Measurements from ENCODE around the gene ABHD16A.
A peak's percentile ranks its signal among the peaks of the same experiment; 100 is the strongest.

Gene ABHD16A

DNA sequence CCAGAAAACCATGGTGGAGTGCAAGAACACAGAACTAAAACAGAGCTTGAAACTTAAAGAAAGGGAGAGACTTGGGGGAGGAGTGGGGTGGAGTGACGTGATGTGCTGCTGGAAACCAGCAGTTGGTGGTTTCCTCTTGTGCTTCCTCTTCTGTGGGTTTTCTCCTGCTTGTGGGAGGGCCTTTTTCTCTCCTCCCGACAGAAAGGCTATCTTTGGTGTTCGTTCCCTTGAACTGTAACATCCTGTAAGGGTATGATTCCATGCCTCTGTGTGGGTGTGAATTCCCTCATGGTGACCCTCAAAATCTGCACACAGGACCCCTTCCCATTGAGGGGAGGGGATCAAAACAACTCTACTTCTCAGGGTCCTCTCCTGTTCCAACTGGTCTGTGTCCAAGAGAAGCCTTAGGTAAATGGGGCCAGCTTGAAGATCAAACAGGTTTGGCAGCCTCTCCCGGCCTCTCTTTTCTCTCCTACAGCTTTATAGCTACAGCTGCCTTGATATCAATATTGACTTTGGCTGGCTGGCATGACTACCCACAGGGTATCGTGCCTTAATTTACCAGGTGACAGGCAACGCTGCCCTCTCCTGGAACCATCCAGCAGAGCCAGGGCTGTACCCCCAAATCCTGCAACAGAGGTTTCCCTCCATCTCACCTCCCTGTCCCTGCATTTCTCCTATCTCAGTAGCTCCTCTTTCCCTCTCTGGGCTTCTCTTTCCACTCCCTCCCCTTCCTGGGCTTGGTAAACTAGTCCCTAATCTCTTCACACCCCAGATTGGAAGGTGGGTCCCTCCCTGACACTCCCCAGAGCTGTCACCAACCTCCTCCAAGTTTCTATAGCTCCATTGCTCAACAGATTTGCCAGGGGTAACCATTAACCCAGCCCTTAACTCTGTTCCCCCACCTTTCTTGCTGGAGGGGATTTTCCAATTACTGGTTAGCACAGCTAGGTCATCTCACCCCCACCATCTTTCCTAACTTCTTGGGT lies 35.2 kb upstream of the ABHD16A start:
- no peaks in the 10 kb centered on the region for H3K27me3 ChIP-seq (ENCODE audit: control insufficient read depth in 1 of 2, insufficient read depth in 2 of 2, low read length in 2 of 2)
- peak overlapping the region; percentile 25 for H3K27ac ChIP-seq (ENCODE audit: low read depth, low read length)
- peaks cover 29% of the 10 kb centered on the region for H3K4me1 ChIP-seq (ENCODE audit: insufficient read depth, low read length)
- H3K9me3 ChIP-seq (ENCODE audit: low read length), result no peaks in the 10 kb centered on the region
- H3K4me3 ChIP-seq (ENCODE audit: low read depth in 1 of 2, low read length in 2 of 2), result no peak overlapping the region
- peaks cover 11% of the 10 kb centered on the region for H3K36me3 ChIP-seq (ENCODE audit: insufficient read depth, low read length)
- H3K9ac ChIP-seq (ENCODE audit: low read length), result no peak overlapping the region

DNA sequence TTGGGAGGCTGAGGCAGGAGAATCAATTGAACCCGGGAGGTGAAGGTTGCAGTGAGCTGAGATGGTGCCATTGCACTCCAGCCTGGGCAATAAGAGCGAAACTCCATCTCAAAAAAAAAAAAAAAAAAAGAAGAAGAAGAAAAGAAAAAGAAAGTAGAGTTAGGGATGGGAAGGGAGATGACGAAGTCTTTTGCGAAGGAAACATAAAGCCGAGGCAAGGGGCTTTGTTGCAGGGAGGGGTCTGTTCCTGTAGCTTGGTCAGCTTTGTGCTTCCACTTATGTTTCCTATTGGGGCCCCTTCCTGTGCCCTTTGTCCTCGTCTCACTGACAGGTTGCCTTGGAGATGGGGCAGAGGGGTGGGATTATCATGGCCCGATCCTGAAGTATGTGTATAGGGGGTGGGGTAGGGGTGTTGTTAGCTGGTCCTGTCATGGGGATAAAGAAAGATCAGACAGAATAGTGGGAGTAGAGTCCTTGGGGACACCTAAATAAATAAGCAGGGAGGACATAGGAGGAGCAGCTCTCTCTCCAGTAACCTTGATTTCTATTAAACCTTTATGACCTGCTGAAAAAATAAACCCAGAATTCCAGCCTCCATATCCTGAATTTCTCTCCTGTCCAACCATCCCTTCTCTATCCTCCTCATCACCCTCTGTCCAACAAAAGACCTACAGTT lies 34.3 kb upstream of the ABHD16A start:
- Histone ChIP-seq H3K9me3 (ENCODE audit: low read length) (no peaks in the 10 kb centered on the region), H3K36me3 (ENCODE audit: insufficient read depth, low read length) (peaks cover 17% of the 10 kb centered on the region), H3K4me1 (ENCODE audit: insufficient read depth, low read length) (peaks cover 29% of the 10 kb centered on the region), H3K9ac (ENCODE audit: low read length) (no peak overlapping the region), H3K27me3 (ENCODE audit: control insufficient read depth in 1 of 2, insufficient read depth in 2 of 2, low read length in 2 of 2) (no peaks in the 10 kb centered on the region), H3K4me3 (ENCODE audit: low read depth in 1 of 2, low read length in 2 of 2) (no peak overlapping the region), H3K27ac (ENCODE audit: low read depth, low read length) (peak overlapping the region; percentile 25)

DNA sequence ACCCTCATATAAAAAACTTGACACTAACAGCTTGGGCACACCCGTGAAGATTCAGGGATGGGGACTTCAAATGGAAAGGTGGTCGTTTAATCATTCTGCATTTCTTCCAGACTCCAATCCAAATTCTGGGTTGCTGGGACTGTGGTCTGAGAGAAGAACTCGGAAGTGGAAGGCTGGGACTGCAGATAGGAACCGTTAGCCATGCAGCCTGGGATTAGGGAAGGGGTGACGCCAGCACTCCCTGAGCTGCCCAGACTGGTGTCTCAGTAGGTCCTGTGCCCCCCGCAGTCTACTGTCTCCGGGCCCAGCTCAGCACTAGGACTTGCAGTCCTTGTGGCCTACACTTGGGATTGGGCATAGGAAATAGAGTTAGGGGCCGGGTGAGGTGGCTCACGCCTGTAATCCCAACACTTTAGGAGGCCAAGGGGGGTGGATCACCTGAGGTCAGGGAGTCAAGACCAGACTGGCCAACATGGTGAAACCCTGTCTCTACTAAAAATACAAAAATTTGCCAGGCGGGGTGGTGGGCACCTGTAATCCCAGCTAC lies 33.7 kb upstream of the ABHD16A start:
- H3K27me3 ChIP-seq (ENCODE audit: control insufficient read depth in 1 of 2, insufficient read depth in 2 of 2, low read length in 2 of 2), result no peaks in the 10 kb centered on the region
- H3K9ac ChIP-seq (ENCODE audit: low read length), result peak overlapping the region; percentile 98
- H3K36me3 ChIP-seq (ENCODE audit: insufficient read depth, low read length), result peaks cover 23% of the 10 kb centered on the region
- H3K27ac ChIP-seq (ENCODE audit: low read depth, low read length), result peak overlapping the region; percentile 92
- H3K4me3 ChIP-seq (ENCODE audit: low read depth in 1 of 2, low read length in 2 of 2), result peak overlapping the region; percentile 83 to 95
- H3K4me1 ChIP-seq (ENCODE audit: insufficient read depth, low read length), result peaks cover 29% of the 10 kb centered on the region
- no peaks in the 10 kb centered on the region for H3K9me3 ChIP-seq (ENCODE audit: low read length)

DNA sequence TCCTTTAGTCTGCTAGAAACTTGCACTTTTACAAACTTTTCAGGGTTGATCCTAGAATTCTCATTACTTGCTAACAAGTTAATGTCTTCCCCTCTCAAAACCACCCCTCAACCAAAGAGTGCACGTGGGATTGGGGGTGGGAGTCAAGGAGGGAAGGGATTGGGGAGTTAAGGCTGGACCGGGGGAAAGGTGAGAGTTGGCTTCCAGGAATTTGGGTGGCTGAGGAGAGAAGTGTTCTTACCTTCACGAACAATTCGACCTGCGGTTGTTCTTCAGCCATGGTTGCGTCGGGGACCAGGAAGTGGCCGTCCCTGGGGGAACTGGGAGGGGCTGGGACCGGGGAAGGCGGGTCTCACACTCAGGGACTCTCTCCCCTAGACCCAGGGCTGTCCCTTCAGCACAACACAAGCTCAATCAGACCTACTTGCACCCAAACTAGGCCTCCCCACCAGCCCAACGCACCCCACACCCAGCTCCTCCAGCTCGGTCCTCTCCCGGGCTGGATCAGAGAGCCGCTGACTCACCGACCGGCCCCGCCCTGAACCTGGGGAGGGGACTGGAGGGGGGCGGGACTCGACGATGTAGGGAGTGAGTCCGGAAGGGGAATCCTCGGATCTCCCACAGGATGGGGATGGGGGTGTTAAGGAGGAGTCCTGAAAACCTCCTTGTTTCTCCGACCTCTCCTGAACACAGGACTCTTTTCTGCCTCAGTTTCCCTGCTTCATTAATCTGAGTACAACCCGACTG lies 33.1 kb upstream of the ABHD16A start, which contains the start of gene CLIC1:
TSS of gene CLIC1 (minus strand) at position 510 of the 747 bp plus-strand sequence. CDS start at position 280, 230 bp downstream.
- peak within 1 kb of the TSS; percentile 92 for H3K27ac ChIP-seq (ENCODE audit: low read depth, low read length)
- peak within 1 kb of the TSS; percentile 83 to 95 for H3K4me3 ChIP-seq (ENCODE audit: low read depth in 1 of 2, low read length in 2 of 2)

DNA sequence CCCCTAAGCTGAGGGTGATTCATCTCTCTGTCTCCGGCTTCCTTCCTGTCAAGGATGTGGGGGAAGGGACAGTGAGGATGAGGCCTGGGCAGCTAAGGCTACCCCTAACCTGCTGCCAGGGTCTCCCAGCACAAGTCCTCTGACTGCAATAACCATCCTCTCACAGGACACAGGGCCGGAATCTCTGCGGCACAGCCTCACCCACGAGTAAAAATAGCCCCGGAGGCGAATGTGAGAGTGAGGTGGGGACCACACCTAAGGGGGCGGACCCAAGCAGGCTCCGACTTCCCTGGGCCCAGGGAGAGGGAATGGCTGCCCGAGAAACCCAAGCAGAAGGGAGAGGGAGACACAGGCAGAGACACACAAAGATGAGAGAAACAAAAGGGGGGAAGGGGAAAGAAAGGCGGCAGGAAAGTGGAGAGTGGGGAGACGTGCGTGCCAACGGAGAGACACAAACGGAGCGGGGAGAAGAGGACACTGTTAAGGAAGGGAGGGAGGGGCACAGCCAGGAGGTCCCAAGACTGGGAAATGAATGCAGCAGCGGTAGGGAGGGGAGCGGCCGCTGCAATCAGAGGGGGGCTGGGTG lies 31.8 kb upstream of the ABHD16A start:
- Histone ChIP-seq H3K9ac (ENCODE audit: low read length) (peak overlapping the region; percentile 98), H3K4me1 (ENCODE audit: insufficient read depth, low read length) (peaks cover 38% of the 10 kb centered on the region), H3K27me3 (ENCODE audit: control insufficient read depth in 1 of 2, insufficient read depth in 2 of 2, low read length in 2 of 2) (no peaks in the 10 kb centered on the region), H3K9me3 (ENCODE audit: low read length) (no peaks in the 10 kb centered on the region), H3K27ac (ENCODE audit: low read depth, low read length) (peak overlapping the region; percentile 92), H3K4me3 (ENCODE audit: low read depth in 1 of 2, low read length in 2 of 2) (peak overlapping the region; percentile 83 to 95), H3K36me3 (ENCODE audit: insufficient read depth, low read length) (peaks cover 28% of the 10 kb centered on the region)

More for the DNA sequence above, 33.1 kb upstream of the ABHD16A start, which contains the start of gene CLIC1:
- Histone ChIP-seq H3K36me3 (ENCODE audit: insufficient read depth, low read length) (peaks cover 28% of the 10 kb centered on the region), H3K9ac (ENCODE audit: low read length) (peak within 1 kb of the TSS; percentile 98), H3K4me1 (ENCODE audit: insufficient read depth, low read length) (peaks cover 29% of the 10 kb centered on the region), H3K9me3 (ENCODE audit: low read length) (no peaks in the 10 kb centered on the region), H3K27me3 (ENCODE audit: control insufficient read depth in 1 of 2, insufficient read depth in 2 of 2, low read length in 2 of 2) (no peaks in the 10 kb centered on the region)

DNA sequence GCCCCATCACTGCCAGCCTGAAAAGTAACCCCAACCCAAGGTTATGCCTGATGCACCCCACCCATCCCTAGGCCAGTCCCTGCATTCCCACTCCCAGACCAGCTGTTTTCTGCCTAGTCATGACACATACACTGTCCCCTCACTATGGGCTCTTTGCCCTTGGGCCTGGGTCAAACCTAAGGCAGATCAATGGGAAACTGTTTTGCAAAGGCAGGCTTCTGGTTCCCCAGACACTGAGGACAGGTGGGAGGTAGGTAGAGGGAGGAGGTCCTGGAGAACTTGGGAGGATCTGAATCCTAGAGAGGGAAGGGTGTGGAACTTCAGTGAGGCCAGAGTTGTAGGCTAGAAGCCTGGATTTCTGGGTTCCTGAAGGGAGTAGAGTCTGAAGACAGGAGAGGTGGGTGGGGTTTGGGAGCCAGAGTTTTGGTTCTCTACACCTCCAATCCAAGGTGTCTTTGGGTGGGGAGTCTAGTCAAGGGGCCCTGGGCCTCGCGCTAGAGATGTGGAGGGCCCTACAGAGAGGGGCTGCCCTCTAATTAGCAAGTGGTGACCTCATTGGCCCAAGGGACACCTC lies 31.2 kb upstream of the ABHD16A start:
- H3K4me1 ChIP-seq (ENCODE audit: insufficient read depth, low read length), result peaks cover 36% of the 10 kb centered on the region
- H3K9me3 ChIP-seq (ENCODE audit: low read length), result no peaks in the 10 kb centered on the region
- peak overlapping the region; percentile 92 for H3K27ac ChIP-seq (ENCODE audit: low read depth, low read length)
- no peaks in the 10 kb centered on the region for H3K27me3 ChIP-seq (ENCODE audit: control insufficient read depth in 1 of 2, insufficient read depth in 2 of 2, low read length in 2 of 2)
- H3K36me3 ChIP-seq (ENCODE audit: insufficient read depth, low read length), result peaks cover 28% of the 10 kb centered on the region
- peak overlapping the region; percentile 98 for H3K9ac ChIP-seq (ENCODE audit: low read length)
- H3K4me3 ChIP-seq (ENCODE audit: low read depth in 1 of 2, low read length in 2 of 2), result peak overlapping the region; percentile 83 to 95

DNA sequence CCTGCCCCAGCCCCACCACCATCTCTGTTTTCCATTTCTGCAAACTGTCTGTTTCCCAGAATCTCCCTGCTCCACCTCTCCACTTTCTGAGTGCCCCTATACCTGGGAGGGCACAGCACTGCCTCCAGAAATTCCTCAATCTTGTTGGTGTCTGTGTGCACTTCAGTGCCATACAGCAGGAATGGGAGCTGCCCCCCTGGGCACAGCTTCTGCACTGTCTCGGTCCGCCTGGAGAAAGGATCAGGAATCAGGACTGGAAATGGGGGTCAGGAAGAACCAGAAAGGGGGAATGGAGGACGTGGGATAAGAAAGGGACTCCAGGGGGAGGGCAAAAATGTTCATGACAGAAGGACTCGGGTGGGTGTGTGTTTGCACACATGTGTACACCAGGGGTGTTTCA lies 30.6 kb upstream of the ABHD16A start:
- Histone ChIP-seq H3K9ac (ENCODE audit: low read length) (no peak overlapping the region), H3K4me1 (ENCODE audit: insufficient read depth, low read length) (peaks cover 33% of the 10 kb centered on the region), H3K4me3 (ENCODE audit: low read depth in 1 of 2, low read length in 2 of 2) (no peak overlapping the region)

DNA sequence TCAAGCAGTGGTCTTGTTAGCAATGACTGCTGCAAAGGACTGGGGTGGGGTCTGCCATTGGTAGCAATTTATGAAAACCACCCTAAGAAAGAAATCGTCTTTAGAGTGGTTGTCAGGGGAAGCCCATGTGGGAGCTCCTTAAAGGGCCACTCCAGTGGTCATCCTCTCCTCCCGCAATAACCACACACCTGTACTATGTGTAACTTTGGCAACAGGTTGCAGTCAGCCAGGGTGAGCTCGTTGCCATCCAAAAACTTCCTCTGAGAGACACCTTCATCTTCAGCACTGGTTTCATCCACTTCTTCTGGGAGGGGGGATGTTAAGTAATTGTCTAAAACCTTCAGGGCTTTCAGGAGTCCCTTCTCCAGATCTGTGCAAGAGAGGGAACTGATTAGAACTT lies 28.9 kb upstream of the ABHD16A start:
- no peaks in the 10 kb centered on the region for H3K27me3 ChIP-seq (ENCODE audit: control insufficient read depth in 1 of 2, insufficient read depth in 2 of 2, low read length in 2 of 2)
- H3K9me3 ChIP-seq (ENCODE audit: low read length), result no peaks in the 10 kb centered on the region
- no peak overlapping the region for H3K9ac ChIP-seq (ENCODE audit: low read length)
- H3K4me3 ChIP-seq (ENCODE audit: low read depth in 1 of 2, low read length in 2 of 2), result no peak overlapping the region
- H3K27ac ChIP-seq (ENCODE audit: low read depth, low read length), result no peak overlapping the region
- H3K36me3 ChIP-seq (ENCODE audit: insufficient read depth, low read length), result peaks cover 38% of the 10 kb centered on the region
- H3K4me1 ChIP-seq (ENCODE audit: insufficient read depth, low read length), result peaks cover 42% of the 10 kb centered on the region

More for the DNA sequence above, 30.6 kb upstream of the ABHD16A start:
- Histone ChIP-seq H3K36me3 (ENCODE audit: insufficient read depth, low read length) (peaks cover 28% of the 10 kb centered on the region), H3K27ac (ENCODE audit: low read depth, low read length) (no peak overlapping the region), H3K27me3 (ENCODE audit: control insufficient read depth in 1 of 2, insufficient read depth in 2 of 2, low read length in 2 of 2) (no peaks in the 10 kb centered on the region), H3K9me3 (ENCODE audit: low read length) (no peaks in the 10 kb centered on the region)

DNA sequence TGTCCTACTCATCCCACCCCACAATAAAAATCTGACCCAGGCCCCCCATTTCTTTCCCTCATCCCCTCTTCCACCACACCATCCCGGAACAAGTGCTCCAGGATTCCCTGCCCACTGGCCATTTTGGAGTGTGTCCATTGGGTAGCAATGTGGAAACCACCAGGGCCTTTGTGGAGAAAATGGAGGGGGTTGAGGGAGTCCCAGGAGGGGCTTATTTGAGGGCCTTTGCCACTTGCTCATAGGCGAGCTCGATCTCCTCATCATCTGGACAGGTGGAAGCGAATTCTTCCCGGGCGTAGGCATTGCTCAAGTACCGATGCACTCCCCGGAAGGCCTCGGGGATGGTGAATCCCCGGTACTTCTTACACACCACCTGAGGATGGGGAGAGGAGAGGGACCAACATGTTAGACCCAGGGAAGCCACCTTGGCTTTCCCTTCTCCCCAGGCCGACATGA lies 27.5 kb upstream of the ABHD16A start:
- peaks cover 36% of the 10 kb centered on the region for H3K4me1 ChIP-seq (ENCODE audit: insufficient read depth, low read length)
- no peak overlapping the region for H3K4me3 ChIP-seq (ENCODE audit: low read depth in 1 of 2, low read length in 2 of 2)
- H3K9ac ChIP-seq (ENCODE audit: low read length), result peak overlapping the region; percentile 54
- H3K27ac ChIP-seq (ENCODE audit: low read depth, low read length), result peak overlapping the region; percentile 89
- peaks cover 51% of the 10 kb centered on the region for H3K36me3 ChIP-seq (ENCODE audit: insufficient read depth, low read length)
- no peaks in the 10 kb centered on the region for H3K9me3 ChIP-seq (ENCODE audit: low read length)
- no peaks in the 10 kb centered on the region for H3K27me3 ChIP-seq (ENCODE audit: control insufficient read depth in 1 of 2, insufficient read depth in 2 of 2, low read length in 2 of 2)

DNA sequence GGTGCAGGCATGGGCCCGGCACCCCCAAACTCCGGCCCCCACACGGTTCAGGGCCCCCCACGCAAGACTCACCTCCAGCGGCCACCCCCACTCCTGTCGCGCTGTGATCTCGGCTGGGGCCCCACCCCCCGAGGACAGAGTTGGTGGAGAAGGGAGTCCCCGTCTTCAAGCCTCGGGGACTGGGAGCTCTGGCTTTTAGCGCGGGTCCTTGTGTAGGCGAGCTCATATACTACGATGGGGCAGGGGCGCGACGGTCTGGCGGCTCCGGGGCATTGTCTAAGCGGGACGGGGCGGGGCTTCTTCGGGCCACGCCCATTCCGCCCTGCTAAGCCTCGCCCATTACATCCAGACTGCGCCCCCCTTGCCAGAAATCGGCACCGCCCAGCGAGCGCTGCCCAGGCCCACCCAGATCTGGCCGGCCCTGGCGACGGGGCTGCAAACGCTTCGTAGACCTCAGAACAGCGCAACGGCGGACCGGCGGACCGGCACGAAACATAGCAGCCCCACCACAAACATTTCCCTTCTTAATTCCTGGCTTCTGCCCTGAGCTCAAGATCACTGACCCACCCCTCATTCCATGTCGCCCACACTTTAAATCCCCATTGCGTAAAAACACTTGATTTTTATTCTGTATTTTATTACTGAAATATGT lies 27.0 kb upstream of the ABHD16A start:
- Histone ChIP-seq H3K9ac (ENCODE audit: low read length) (peak overlapping the region; percentile 96), H3K27ac (ENCODE audit: low read depth, low read length) (peak overlapping the region; percentile 89), H3K36me3 (ENCODE audit: insufficient read depth, low read length) (peaks cover 51% of the 10 kb centered on the region), H3K4me3 (ENCODE audit: low read depth in 1 of 2, low read length in 2 of 2) (peak overlapping the region; percentile 76 to 91), H3K4me1 (ENCODE audit: insufficient read depth, low read length) (peaks cover 35% of the 10 kb centered on the region), H3K27me3 (ENCODE audit: control insufficient read depth in 1 of 2, insufficient read depth in 2 of 2, low read length in 2 of 2) (no peaks in the 10 kb centered on the region), H3K9me3 (ENCODE audit: low read length) (no peaks in the 10 kb centered on the region)

Data from muscle layer of colon (tissue), 2 donors.